IPS DF 4.7 (cell line): ENCODE data around the gene KIAA0513.
"Not testable (repeated sequence)": the region's sequence is repeated elsewhere in the genome, so short reads cannot be mapped to it uniquely, and the experiment has no call there.

Source experiments
- DNase-seq: peaks from one replicate; pipeline ENCODE4 v3.0.0-alpha.2; 2013; ENCODE audit warnings: low spot score; ENCODE audit errors: extremely low read depth

The KIAA0513 gene

DNA sequence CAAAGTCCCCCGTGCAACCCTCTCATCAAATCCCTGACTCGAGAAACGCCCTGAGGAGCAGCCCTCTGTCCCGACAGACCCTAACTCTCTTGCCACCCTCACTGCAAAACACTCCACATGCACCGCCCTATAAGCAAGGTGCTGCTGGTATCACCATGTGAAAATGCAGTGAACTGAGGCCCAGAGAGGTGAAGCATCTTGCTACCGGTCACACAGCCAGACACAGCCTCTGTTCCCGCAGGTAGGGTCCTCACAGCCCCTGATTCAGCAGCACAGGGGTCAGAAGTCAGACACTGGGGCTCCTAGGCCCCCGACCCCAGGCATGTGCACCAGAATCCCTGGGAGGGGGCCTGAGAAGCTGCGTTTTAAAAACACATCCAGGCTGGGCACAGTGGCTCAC lies 83.6 kb downstream of the KIAA0513 start:
- DNase-seq, result no peak

DNA sequence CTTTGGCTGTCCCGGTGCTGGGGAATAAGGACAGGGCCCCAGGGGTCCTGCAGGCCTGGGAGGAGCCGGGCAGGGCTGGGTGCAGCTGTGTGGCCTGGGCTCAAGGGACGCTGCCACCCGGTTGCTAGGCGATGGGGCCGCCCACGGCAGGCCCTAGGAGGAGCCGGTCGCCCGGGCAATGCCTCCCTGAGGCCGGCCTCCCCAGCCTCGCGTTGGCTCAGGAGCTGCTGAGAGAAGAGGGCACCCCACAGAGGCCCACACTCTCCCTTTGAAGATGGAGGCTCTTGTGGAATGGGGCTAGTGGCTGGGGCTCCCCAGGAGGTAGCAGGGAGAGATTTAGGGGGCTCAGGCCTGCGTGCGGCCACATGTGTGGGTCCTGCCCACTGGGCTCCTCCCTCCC lies 84.8 kb downstream of the KIAA0513 start, which contains the start of gene CIBAR2:
TSS of gene CIBAR2 (minus strand) at position 109 of the 400 bp plus-strand sequence. CDS start 120 bp downstream, outside the sequence.
- DNase-seq, result no peak

DNA sequence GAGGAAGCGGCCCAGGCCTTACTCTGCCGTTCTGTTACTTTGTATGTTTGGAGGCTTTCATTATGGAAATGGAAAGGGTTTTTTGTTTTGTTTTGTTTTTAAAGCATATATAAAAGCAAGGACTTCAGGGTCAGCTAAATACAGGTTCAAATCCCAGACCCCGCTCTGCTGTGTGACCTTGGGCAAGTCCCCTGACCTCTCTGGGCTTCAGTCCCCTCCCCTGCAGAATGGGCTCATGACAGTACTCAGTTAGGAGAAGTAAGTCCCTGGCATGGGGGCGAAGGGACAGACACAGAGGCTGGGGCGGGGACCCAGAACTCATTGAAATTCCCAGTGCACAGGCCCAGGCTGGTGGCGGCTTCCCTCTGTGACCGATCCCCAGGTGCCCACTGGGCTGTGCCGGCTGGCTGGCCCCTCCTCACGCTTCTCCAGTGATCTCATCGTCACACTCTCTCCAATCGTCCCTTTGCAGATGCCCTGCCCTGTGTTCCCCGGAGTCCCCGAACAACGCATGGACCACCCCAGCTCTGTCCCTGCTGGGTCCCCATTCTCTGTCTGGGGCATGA lies 85.7 kb downstream of the KIAA0513 start:
- DNase-seq, result no peak

DNA sequence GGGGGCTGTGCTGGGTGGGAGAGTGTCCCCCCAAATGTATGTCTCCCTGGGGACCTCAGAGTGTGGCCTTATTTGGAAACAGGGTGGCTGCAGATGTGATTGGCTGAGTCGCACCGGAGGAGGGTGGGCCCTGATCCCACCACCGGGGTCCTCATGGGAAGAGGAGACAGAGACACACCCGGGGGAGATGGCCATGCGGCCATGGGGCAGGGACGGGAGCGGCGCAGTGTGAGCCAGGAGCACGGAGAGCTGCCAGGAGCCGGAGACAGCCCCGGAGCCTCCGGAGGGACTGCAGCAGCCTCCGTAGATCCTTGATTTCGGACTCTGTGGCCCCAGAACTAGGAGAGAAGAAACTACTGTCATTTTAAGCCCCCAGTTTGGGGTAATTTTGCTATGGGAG lies 86.3 kb downstream of the KIAA0513 start:
- no peak for DNase-seq

DNA sequence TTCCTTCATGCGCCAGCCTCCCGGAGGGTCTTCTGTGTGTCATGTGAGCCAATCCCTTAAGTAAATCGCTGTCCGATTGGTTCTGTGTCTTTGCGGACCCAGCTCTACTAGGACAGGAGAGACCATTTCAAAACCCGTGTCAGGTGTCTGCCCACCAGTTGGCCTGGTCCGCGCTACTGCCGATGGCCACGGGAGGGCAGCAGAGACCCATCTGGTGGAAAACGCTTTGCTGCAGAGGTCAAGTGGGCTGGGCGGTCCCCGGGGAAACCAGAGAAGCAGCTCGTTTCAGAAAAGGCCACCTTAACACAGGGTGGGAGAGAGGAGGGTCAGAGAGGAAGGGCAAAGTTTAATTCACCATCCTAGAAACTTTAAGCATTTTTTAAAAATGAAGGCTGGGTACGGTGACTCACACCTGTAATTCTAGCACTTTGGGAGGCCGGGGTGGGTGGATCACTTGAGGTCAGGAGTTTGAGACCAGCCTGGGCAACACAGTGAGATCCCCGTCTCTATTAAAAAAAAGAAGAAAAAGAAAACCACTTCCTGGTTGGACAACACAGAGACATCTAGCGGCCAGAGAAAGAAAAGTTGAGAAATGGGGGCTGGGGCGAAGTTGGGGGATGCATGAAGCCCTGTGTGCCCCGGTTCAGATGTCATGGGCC lies 87.4 kb downstream of the KIAA0513 start:
- DNase-seq, result peak; percentile 60

DNA sequence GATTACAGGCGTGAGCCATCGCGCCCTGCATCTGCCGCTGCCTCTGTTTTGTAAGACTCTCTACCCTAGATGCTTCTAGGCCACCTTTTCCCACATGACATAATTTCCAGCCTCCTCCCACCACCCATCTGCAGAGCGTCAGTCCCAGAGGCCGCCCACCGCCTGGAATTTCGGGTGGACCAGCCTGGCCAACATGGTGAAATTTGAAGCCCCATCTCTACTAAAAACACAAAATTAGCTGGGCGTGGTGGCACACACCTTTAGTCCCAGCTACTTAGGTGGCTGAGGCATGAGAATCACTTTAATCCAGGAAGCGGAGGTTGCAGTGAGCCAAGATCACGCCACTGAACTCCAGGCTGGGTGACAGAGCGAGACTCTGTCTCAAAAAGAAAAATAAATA lies 89.8 kb downstream of the KIAA0513 start:
- no peak for DNase-seq

DNA sequence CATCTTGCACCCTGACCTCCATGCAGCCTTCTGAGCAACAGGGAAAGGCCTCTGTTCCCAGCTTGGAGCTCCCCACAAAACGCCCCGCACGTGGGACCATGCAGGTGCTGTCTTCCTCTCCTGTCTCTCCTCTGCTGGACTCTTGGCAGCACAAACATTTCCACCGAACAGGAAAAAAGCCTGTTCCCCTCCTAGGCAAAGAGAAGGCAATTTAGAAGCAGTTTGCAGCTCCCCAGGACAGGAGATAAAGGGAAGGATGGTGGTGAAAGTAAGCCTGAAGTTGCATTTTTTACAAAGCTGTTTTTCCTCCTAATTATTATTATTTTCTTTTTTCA lies 92.4 kb downstream of the KIAA0513 start:
- DNase-seq, result no peak

DNA sequence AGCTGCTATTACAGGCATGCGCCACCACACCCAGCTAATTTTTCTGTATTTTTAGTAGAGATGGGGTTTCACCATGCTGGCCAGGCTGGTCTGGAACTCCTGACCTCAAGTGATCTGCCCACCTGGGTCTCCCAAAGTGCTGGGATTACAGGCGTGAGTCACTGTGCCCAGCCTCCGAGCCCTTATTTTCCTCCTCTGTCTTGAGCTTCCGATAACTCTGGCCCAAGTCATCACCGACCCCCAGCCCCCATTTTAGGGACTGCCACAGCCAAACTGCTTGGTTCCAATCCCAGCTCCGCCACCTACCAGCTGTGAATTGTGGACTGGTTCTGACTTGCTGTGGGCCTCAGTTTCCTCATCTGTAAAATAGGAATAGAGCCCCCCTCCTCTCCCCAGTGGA lies 95.8 kb downstream of the KIAA0513 start:
- not testable (repeated sequence) for DNase-seq

DNA sequence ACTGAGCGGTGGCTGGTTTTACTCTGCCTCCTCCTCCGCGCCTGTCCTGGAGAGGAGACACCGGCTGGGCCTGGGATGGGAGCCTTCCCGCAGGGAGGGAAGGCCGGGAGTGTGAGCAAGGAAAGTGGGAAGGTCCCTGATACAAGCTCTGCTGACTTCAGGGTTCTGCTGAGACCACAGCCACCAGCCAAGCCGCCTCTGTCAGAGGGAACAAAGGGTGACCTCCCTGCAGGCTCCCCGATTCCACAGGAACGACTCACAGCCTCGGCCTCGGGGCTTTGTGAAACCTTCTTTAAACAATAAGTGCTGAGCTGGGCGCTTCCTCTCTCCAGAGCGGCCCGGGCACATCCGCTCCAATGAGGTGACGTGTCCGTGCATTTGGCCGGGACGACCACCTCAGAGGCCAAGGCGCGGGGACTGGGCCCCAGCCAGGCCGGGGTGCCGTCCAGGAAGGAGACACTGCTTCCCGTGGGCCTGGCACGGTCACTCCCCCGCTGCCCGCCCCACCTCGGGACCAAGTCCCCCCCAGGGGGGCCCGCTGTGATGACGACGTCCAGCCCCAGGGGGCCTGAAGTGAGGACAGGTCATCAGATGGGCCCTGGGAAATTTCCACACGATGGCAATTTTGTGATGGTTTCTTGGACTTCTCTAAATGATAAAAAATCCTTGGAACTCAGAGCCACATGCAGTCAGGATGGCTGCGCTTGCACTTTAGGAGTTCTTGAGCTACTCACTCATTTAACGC lies 96.5 kb downstream of the KIAA0513 start:
- no peak for DNase-seq

DNA sequence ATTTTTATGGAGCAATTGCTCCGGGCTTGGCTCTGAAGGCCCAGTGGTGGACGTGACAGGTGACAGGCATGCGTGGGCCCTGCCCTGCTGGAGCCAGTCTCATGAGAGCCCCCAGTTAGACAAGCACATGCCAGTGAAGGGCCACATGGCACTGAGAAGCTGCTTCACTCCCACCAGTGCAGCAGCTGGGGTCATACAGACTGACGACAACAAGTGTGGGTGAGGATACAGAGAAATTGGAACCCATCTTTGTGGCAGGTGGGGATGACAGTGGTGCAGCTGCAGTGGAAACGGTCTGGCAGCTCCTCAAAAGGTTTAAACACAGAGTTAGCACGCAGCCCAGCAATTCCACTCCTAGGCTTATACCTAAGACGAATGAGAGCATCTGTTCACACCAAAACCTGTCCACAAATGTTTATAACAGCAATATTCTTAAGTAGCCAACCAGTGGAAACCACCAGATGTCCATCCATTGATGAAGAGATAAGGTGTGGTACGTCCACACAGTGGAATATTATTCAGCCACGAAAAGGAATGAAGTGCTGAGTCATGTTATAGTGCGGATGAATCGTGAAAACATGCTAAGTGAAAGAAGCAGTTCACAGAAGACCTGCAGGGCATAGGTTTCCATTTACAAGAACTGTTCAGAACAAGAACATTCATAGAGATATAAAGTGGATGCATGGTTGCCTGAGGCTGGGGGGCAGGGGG lies 97.2 kb downstream of the KIAA0513 start:
- DNase-seq, result no peak

DNA sequence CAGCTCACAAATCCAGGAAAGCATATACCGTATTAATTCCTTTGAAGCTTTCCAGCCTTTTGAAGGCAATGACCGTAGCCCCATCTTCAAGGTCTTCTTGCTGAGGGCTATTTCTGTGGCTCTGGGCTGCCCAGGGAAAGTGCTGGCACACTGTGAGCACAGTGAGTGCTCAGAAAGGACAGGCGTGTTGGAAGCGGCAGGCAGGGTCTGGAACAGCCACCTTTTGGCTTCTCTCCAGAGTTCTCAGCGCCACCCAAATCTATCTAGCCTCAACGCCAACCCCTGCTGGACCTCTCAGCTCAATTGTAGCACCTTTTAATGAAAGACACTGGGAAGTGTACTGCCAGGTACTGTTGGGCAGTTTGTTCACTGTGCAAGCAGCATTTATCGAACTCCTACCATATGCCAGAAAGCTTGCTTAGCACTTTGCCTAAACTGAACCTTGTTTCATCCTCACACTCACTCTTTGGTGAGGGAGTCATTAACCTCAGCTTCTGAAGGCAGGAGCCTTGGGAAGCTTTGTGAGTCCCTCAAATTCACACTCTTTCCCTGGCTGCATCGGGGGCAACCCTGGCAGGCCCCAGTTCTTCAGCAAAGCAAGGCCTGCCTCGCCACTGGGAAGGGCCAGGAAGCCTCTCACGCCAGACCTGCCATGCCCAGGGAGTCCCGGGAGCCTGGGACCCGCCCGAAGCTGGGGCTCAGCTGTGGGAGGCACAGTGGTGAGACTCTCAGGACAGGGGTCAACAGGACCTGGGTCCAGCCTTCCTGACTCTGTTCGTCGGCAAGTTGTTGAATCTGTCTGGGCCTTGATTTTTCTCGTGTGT lies 98.2 kb downstream of the KIAA0513 start:
- no peak for DNase-seq

DNA sequence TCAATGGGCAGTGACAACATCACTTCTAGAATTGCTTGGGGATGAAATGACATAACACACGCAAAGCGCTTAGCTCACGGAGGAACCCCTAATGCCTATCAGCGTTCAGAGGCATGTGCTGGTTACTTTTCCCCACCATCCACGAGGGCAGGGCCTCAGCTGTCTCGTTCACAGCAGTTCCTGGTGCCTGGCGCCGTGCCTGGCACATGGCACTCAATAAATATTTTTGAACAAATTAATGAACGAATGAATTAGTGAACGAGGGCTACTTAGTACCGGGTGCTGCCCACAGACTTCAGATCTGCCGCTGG lies 98.8 kb downstream of the KIAA0513 start:
- no peak for DNase-seq

DNA sequence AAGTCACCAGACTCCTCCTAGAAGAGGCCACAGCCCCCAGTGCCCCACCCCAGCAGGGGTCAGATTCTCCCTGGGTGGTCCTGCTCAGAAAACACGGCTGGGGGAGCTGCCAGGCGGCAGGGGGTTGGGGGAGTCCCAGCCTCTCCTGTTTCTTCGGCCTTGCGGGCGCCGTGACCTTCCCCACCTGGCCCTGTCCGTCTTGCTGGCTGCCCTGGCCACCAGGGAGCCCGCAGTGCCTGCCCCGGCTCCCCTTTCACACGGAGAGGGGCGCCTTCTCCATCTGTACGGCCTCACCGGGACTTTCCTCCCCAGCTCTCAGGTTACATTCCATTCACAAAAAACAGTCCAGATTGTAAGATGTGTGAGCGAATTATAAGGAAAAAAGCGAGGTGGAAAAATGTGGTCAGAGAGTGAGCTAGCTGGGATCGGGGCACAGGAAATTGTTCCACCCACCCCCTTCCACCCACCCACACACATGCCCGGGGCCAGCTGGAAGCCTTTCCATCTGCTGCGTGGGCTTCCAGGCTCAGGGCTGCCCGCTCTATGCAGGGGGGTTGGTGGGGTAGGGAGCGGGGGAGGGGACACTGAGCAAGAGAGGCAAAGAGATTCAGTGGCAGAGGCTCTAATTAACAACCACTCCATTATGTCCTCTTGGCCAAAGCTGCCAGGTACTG lies 99.2 kb downstream of the KIAA0513 start:
- DNase-seq, result no peak

DNA sequence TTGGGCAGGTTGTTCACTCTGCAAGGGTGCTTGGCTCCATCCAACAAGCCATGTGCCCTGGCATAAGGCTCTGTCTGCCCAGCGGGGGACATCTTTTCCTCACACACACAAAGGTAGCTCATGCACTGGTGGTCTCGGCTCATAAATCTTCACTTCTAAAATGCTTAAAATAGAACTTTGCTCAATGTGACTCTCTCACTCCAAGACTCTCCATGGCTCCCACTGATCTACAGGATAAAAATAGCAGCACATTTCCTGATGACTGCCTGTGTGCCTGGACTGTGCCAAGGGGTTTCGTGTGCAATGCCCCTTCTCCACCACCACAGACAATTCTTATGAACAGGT lies 99.8 kb downstream of the KIAA0513 start:
- DNase-seq, result no peak

DNA sequence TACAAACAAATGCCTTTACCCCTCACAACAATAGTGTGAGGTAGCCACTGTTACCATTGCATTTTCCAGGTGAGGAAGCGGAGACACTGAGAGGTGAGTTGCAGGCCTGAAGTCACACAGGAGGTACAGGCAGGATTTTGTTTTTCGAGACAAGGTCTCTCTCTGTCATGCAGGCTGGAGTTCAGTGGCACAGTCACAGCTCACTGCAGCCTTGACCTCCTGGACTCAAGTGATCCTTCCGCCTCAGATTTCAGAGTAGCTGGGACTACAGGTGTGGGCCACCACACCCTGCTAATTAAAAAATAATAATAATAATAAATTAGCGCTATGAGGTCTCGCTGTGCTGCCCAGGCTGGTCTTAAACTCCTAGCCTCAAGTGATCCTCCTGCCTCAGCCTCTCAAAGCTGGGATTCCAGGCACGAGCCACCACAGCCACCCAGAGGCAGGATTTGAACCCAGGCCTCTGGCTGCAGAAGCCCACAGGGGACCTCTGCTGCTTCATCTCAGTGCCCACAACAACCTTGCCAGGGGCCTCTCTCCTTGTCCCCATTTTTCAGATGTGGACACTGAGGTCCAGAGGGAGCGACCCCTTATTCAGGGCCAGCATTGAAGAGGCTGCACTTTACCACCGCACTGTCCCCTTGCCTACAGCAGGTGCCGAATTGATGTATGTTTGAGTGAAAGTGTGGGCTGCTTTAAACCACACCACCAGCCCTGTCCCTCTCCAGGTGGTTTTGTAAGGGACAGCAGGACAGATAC lies 100.7 kb downstream of the KIAA0513 start:
- no peak for DNase-seq

DNA sequence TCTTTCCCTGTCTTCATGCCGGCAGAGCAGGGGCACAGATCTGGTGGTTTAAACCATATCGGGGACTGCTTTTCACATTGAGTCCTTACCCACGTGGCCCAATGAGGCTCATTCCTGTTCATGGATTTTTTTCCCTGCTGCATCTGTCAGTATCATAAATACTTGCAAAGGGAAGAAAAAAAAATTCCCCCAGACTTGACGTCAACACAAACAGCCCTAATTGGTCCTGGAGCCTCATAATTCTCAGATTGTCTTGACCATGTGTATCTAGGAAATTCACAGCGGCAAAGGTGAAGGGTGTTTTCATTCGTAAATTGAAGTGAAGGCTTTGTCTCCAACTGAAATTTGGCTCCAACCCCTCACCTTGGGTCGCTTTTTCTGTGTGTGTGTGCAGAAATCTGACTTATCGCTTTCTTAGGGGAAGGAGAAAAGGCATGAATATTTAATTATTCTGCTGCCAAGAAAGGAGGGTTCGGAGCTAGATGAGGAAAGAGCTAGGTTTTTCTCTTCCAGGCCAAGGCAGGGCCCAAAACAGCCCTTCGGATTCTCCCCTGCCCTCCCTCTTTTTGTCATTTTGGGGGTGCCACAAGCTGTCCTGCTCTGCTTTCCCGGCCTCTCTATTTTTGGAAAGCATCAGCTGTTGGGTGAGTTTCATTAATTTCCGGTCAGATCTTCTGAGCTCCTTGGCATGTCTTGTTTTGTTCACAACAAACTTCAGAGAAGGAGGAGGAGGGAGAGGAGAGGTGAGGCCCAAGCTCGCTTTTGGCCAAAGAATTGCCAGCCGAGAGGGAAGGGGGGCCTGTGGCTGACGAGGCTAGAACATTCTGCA lies 102.5 kb downstream of the KIAA0513 start:
- no peak for DNase-seq

DNA sequence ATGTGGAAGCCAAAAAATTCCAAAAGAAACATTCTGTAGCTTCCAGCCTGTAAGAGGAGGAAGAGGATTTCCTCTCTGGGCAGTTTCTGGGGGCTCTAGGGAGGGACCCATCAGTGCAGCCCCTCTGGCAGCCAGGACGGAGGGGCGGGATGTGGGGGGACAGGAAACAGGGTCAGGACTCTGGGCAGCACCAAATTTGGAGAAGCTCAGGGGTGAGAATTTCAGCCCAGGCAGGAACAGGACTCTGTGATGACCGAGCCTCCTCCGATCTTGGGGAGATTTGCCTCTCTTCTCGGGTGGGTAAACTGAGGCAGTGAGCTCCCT lies 103.1 kb downstream of the KIAA0513 start:
- DNase-seq, result no peak

DNA sequence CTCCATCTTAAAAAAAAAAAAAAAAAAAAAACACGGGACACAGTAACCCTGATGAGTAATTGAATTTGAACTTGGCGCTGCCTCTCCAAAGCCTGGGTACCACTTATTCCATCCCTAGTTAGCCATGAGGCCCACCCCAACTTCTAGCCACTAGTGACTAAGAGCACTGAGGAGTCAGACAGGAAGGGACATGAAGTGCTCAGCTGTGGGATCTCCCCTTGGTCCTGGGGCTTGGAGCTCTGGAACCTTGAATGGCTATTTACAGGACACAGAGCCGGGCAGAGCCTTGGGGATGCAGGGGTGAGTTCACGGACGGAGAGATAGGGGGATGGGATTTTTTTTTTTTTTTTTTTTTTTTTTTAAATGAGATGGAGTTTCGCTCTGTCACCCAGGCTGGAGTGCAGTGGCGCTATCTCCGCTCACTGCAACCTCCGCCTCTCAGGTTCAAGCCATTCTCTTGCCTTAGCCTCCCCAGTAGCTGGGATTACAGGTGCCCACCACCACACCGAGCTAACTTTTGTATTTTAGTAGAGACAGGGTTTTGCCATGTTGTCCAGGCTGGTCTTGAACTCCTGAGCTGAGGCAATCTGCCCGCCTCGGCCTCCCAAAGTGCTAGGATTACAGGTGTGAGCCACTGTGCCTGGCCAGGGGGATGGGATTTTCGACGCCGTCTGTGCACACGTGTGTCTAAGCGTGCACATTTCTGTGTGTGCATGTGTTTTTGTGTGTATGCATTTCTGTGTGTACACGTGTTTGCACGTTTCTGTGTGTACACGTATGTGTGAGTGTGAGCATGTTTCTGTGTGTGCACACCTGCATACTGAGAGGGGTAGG lies 105.1 kb downstream of the KIAA0513 start:
- DNase-seq, result no peak

DNA sequence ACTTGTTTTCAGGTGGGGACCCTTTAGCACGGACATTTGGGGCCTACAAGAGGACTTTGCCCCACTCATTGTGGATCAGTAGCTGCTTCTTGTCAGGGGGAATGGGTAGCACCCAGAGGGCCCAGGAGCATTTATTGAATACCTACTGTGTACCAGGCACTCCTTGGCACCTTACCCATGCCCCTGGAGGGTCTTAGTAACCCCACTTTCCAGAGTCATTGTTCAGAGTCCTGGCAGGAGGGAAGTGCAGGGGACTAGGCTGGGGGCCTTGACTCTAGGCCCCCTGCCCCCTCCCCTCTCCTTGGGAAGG lies 105.7 kb downstream of the KIAA0513 start:
- no peak for DNase-seq
